ENCODE results near the gene TBX6. TPM values are rescaled to one million over a fixed set of nuclear protein-coding genes. Genes with fewer than 3 reads are reported as not detected.

The TBX6 gene
- total RNA-seq, 1 donor from 2014 or later = 2.9 TPM

GRCh38 chr16:30076276-30076791 is 15.4 kb downstream of the TBX6 start:
- peak overlapping the region; percentile 93 for H3K4me3 Mint-ChIP-seq (ENCODE audit: low read depth)
- H3K9me3 Mint-ChIP-seq = no peaks in the 10 kb centered on the region
- no peaks in the 10 kb centered on the region for H3K27me3 Mint-ChIP-seq (ENCODE audit: low read depth)
- H3K4me1 Mint-ChIP-seq (ENCODE audit: low read depth) = peaks cover 26% of the 10 kb centered on the region
- intact Hi-C loops (cut with micrococcal nuclease) = no loop called here
- H3K36me3 Mint-ChIP-seq (ENCODE audit: low read depth) = peaks cover 62% of the 10 kb centered on the region
- no peak for DNase-seq (ENCODE audit: low spot score)
- peak overlapping the region; percentile 75 for H3K27ac Mint-ChIP-seq

- H3K9me3 Mint-ChIP-seq = no peaks in the 10 kb centered on the region
- H3K4me3 Mint-ChIP-seq (ENCODE audit: low read depth) = peak within 1 kb of the TSS; percentile 93
- intact Hi-C loops (cut with micrococcal nuclease) = loop anchor here (1.0 to 2.0 kb wide), 2 partner anchors 17 to 21 kb away; partner anchors contain the start of gene YPEL3
- DNase-seq (ENCODE audit: low spot score) = peak; percentile 89
- peaks cover 62% of the 10 kb centered on the region for H3K36me3 Mint-ChIP-seq (ENCODE audit: low read depth)
- H3K27ac Mint-ChIP-seq = peak within 1 kb of the TSS; percentile 93
- peaks cover 26% of the 10 kb centered on the region for H3K4me1 Mint-ChIP-seq (ENCODE audit: low read depth)
- no peaks in the 10 kb centered on the region for H3K27me3 Mint-ChIP-seq (ENCODE audit: low read depth)
Measured at GRCh38 chr16:30075503-30076275, 16.0 kb downstream of the TBX6 start, which contains the start of gene PPP4C. Gene PPP4C (plus strand): TSS chr16:30075994. CDS start chr16:30076378, 384 bp downstream.

GRCh38 chr16:30070490-30070889 is 21.2 kb downstream of the TBX6 start:
- H3K4me1 Mint-ChIP-seq (ENCODE audit: low read depth) = peaks cover 32% of the 10 kb centered on the region
- no peaks in the 10 kb centered on the region for H3K9me3 Mint-ChIP-seq
- no peaks in the 10 kb centered on the region for H3K27me3 Mint-ChIP-seq (ENCODE audit: low read depth)
- intact Hi-C loops (cut with micrococcal nuclease) = no loop called here
- H3K36me3 Mint-ChIP-seq (ENCODE audit: low read depth) = peaks cover 72% of the 10 kb centered on the region
- H3K4me3 Mint-ChIP-seq (ENCODE audit: low read depth) = peak overlapping the region; percentile 21
- H3K27ac Mint-ChIP-seq = peak overlapping the region; percentile 42
- DNase-seq (ENCODE audit: low spot score) = no peak

GRCh38 chr16:30069611-30070462 is 21.9 kb downstream of the TBX6 start:
- Mint-ChIP-seq H3K36me3 (ENCODE audit: low read depth) (peaks cover 78% of the 10 kb centered on the region), H3K4me3 (ENCODE audit: low read depth) (peak overlapping the region; percentile 37), H3K9me3 (no peaks in the 10 kb centered on the region), H3K27me3 (ENCODE audit: low read depth) (no peaks in the 10 kb centered on the region), H3K4me1 (ENCODE audit: low read depth) (peaks cover 31% of the 10 kb centered on the region), H3K27ac (peak overlapping the region; percentile 42)
- intact Hi-C loops (cut with micrococcal nuclease) = loop anchor here (10.0 kb wide), 1 partner anchor 285 kb away; the partner anchor contains the start of gene CD2BP2
- DNase-seq (ENCODE audit: low spot score) = no peak

- Mint-ChIP-seq H3K4me3 (ENCODE audit: low read depth) (peak overlapping the region; percentile 70), H3K9me3 (no peaks in the 10 kb centered on the region), H3K4me1 (ENCODE audit: low read depth) (peaks cover 28% of the 10 kb centered on the region), H3K27ac (peak overlapping the region; percentile 74), H3K36me3 (ENCODE audit: low read depth) (peaks cover 85% of the 10 kb centered on the region), H3K27me3 (ENCODE audit: low read depth) (no peaks in the 10 kb centered on the region)
- DNase-seq (ENCODE audit: low spot score) = peak; percentile 54
- intact Hi-C loops (cut with micrococcal nuclease) = loop anchor here (10.0 kb wide), 1 partner anchor 286 kb away; the partner anchor contains the start of gene CD2BP2
Measured at GRCh38 chr16:30068750-30069610, 22.7 kb downstream of the TBX6 start.

GRCh38 chr16:30068333-30068732 is 23.4 kb downstream of the TBX6 start:
- peaks cover 32% of the 10 kb centered on the region for H3K4me1 Mint-ChIP-seq (ENCODE audit: low read depth)
- DNase-seq (ENCODE audit: low spot score) = no peak
- H3K9me3 Mint-ChIP-seq = no peaks in the 10 kb centered on the region
- peak overlapping the region; percentile 70 for H3K4me3 Mint-ChIP-seq (ENCODE audit: low read depth)
- intact Hi-C loops (cut with micrococcal nuclease) = loop anchor here (10.0 kb wide), 1 partner anchor 286 kb away; the partner anchor contains the start of gene CD2BP2
- H3K27me3 Mint-ChIP-seq (ENCODE audit: low read depth) = no peaks in the 10 kb centered on the region
- H3K27ac Mint-ChIP-seq = peak overlapping the region; percentile 74
- peaks cover 81% of the 10 kb centered on the region for H3K36me3 Mint-ChIP-seq (ENCODE audit: low read depth)

GRCh38 chr16:30067584-30067916 is 24.2 kb downstream of the TBX6 start:
- peak overlapping the region; percentile 100 for H3K4me3 Mint-ChIP-seq (ENCODE audit: low read depth)
- peaks cover 33% of the 10 kb centered on the region for H3K4me1 Mint-ChIP-seq (ENCODE audit: low read depth)
- DNase-seq (ENCODE audit: low spot score) = no peak
- peak overlapping the region; percentile 79 for H3K27ac Mint-ChIP-seq
- intact Hi-C loops (cut with micrococcal nuclease) = loop anchor here (10.0 kb wide), 1 partner anchor 287 kb away; the partner anchor contains the start of gene CD2BP2
- peaks cover 81% of the 10 kb centered on the region for H3K36me3 Mint-ChIP-seq (ENCODE audit: low read depth)
- H3K9me3 Mint-ChIP-seq = no peaks in the 10 kb centered on the region
- no peaks in the 10 kb centered on the region for H3K27me3 Mint-ChIP-seq (ENCODE audit: low read depth)

- no peaks in the 10 kb centered on the region for H3K9me3 Mint-ChIP-seq
- peak overlapping the region; percentile 100 for H3K4me3 Mint-ChIP-seq (ENCODE audit: low read depth)
- peaks cover 33% of the 10 kb centered on the region for H3K4me1 Mint-ChIP-seq (ENCODE audit: low read depth)
- intact Hi-C loops (cut with micrococcal nuclease) = loop anchor here (10.0 kb wide), 1 partner anchor 288 kb away; the partner anchor contains the start of gene CD2BP2
- peak overlapping the region; percentile 79 for H3K27ac Mint-ChIP-seq
- no peaks in the 10 kb centered on the region for H3K27me3 Mint-ChIP-seq (ENCODE audit: low read depth)
- no peak for DNase-seq (ENCODE audit: low spot score)
- peaks cover 76% of the 10 kb centered on the region for H3K36me3 Mint-ChIP-seq (ENCODE audit: low read depth)
Measured at GRCh38 chr16:30066761-30067583, 24.8 kb downstream of the TBX6 start.

- Mint-ChIP-seq H3K36me3 (ENCODE audit: low read depth) (peaks cover 68% of the 10 kb centered on the region), H3K27me3 (ENCODE audit: low read depth) (no peaks in the 10 kb centered on the region), H3K9me3 (no peaks in the 10 kb centered on the region), H3K27ac (peak overlapping the region; percentile 99), H3K4me3 (ENCODE audit: low read depth) (peak overlapping the region; percentile 100), H3K4me1 (ENCODE audit: low read depth) (peaks cover 33% of the 10 kb centered on the region)
- intact Hi-C loops (cut with micrococcal nuclease) = loop anchor here (1.0 to 10.0 kb wide), 3 partner anchors 13 to 289 kb away; partner anchors contain the start of gene CD2BP2
- DNase-seq (ENCODE audit: low spot score) = no peak
Measured at GRCh38 chr16:30065943-30066760, 25.6 kb downstream of the TBX6 start.

- peaks cover 60% of the 10 kb centered on the region for H3K36me3 Mint-ChIP-seq (ENCODE audit: low read depth)
- H3K4me3 Mint-ChIP-seq (ENCODE audit: low read depth) = peak within 1 kb of the TSS; percentile 100
- H3K27me3 Mint-ChIP-seq (ENCODE audit: low read depth) = no peaks in the 10 kb centered on the region
- H3K27ac Mint-ChIP-seq = peak within 1 kb of the TSS; percentile 99
- peak; percentile 95 for DNase-seq (ENCODE audit: low spot score)
- H3K9me3 Mint-ChIP-seq = no peaks in the 10 kb centered on the region
- peaks cover 30% of the 10 kb centered on the region for H3K4me1 Mint-ChIP-seq (ENCODE audit: low read depth)
- intact Hi-C loops (cut with micrococcal nuclease) = loop anchor here (1.0 to 10.0 kb wide), 3 partner anchors 12 to 289 kb away; partner anchors contain the start of gene CD2BP2
Measured at GRCh38 chr16:30065102-30065942, 26.4 kb downstream of the TBX6 start, which contains the start of gene ALDOA. Gene ALDOA (plus strand): TSS chr16:30065760. CDS start chr16:30066898, 1,138 bp downstream.
